Activated CD8-positive, alpha-beta memory T cell treated with anti-CD3 and anti-CD28 coated beads, Interleukin-2, amount 50 U/mL, for 4 hours (primary cell): ENCODE data around the gene AKT2.
A peak's percentile ranks its signal among the peaks of the same experiment; 100 is the strongest.

Source experiments
- DNase-seq: peaks from one replicate; pipeline ENCODE4 v3.0.0-alpha.2; 2020

Gene AKT2

DNA sequence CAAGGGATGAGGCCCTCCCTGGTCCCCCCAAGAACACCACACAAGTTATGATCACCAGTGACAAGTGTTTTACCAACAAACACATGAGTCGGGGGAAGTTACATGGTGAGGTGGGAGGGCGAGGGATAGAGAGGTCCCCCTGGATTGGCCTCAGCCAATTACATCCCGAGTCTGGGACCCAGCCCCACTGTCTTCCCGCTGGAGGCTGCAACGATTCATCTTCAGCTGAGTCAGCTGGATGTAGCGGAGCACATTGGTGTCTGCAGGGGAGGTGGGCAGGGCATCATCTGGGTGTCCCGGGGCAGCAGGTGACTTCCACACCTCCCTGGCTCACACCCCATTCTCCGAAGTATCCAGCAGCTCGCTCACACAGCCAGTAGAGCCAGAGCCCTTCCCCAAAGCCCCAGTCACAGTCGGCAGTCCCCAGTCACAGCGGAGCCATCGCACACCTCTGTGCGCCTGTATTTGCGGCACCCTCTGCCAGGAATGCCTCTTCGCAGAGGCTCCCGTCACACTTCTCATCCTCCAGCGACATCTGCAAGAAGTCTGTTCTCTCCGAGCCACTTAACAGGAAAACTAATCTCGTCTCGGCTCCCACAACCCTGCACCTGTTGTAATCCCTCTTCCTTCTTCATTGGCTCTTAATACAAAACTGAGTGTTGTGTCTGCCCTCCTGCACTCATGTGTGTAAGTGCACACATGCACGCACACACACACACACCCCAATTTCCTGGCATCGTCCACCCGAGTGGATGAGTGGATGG is 69.0 kb downstream of the AKT2 start:
- no peak for DNase-seq

DNA sequence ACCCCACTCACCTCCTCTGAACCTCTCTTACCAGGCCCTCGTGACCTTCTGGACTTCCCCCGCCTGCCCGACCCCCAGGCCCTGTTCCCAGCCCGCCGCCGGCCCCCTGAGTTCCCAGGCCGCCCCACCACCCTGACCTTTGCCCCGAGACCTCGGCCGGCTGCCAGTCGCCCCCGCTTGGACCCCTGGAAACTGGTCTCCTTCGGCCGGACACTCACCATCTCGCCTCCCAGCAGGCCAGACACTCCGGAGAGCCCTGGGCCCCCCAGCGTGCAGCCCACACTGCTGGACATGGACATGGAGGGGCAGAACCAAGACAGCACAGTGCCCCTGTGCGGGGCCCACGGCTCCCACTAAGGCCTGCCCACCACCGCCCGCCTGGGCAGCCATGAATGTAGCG is 70.2 kb downstream of the AKT2 start:
- no peak for DNase-seq

DNA sequence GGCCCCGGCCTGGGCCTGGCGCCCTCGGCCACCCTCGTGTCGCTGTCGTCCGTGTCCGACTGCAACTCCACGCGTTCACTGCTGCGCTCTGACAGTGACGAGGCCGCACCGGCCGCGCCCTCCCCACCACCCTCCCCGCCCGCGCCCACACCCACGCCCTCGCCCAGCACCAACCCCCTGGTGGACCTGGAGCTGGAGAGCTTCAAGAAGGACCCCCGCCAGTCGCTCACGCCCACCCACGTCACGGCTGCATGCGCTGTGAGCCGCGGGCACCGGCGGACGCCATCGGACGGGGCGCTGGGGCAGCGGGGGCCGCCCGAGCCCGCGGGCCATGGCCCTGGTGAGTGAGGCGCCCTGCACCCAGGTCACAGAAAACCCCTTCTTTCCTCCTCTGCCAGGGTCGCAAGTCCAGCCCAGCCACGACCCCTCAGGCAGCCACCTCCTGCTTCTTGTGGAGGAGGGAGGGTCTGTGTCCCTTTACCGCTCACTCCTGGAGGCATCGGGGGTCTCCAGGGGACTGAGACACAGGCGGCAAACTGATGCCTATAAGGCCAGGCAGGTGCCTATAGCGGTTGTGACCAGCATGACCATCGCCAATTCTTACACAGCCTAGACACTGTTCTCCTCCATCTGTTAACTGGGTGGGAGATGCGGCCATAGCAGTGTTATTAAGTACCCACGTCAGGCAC is 71.1 kb downstream of the AKT2 start:
- no peak for DNase-seq

DNA sequence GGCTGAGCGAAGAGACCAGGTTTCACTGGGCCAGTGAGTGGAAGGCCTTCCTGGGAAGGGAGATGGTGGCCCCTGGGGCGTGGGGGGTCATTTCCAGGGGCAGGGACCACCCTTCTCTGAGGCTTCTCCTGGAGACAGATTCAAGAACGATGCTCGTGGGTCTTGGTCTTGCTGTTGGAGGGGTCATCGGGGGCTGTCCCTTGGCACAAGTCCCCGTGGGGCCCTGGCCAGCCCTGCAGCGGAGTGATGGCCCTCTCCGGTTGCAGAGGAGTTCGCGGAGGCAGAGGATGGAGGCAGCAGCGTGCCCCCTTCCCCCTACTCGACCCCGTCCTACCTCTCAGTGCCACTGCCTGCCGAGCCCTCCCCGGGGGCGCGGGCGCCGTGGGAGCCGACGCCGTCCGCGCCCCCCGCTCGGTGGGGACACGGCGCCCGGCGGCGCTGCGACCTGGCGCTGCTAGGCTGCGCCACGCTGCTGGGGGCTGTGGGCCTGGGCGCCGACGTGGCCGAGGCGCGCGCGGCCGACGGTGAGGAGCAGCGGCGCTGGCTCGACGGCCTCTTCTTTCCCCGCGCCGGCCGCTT is 71.8 kb downstream of the AKT2 start:
- no peak for DNase-seq

DNA sequence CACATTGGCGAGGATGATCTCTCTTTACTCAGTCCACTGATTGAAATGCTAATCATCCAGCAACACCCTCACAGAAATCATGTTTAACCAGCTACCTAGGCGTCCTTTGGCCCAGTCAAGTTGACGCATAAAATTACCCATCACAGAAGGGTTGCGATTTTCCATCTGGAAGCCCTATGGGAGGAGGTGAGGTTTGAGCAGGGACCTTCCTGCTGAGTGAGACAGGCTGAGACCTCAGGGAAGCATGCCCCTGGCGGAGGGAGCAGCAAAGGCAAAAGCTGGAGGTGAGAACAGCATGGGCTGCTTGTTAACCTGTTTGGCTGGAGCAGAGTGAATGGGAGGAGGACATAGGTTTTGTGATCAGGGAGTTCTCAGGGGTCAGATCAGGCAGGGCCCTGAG is 74.3 kb downstream of the AKT2 start:
- DNase-seq: no peak

DNA sequence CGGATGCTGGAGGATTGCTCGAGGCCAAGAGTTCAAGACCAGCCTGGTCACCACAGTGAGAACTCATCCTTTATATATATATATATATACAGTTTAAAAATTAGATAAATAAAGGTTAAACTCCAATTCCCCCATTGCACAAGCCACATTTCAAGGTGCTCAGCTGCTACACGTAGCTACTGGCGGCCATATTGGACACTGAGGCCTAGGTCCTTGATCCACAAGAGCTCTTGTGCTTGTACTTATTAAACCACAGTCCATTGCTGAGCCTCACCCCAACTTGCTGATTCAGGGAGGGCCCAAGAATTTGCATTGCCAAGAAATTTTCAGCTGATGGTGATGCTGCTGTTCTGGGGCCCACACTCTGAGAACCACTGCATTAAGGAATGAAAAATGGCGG is 76.5 kb downstream of the AKT2 start:
- DNase-seq: no peak

DNA sequence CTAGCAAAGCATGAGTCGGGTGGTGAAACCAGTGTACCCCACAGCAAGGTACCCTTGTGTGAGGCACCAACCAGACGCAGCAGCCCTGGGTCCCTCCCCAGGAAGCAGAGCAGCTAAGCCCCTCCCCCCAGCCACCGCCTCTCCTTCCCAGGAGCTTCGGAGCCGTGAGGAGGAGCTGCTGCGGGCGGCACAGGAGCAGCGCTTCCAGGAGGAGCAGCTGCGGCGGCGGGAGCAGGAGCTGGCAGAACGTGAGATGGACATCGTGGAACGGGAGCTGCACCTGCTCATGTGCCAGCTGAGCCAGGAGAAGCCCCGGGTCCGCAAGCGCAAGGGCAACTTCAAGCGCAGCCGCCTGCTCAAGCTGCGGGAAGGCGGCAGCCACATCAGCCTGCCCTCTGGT is 79.4 kb downstream of the AKT2 start:
- DNase-seq: no peak

DNA sequence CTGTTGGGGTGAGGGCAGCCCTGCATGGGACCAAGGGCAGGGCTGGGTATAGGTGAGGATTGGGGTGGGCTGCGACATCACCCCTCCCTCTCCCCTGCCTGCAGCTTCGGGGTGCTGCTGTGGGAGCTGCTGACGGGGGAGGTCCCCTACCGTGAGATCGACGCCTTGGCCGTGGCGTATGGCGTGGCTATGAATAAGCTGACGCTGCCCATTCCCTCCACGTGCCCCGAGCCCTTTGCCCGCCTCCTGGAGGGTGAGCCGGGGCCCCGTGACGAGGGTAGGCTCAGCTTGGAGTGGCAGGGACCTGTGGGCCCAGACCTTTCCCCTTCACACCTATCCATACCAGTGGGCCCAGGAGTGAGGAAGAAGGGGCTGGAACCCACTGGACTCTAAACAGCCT is 80.8 kb downstream of the AKT2 start:
- no peak for DNase-seq

DNA sequence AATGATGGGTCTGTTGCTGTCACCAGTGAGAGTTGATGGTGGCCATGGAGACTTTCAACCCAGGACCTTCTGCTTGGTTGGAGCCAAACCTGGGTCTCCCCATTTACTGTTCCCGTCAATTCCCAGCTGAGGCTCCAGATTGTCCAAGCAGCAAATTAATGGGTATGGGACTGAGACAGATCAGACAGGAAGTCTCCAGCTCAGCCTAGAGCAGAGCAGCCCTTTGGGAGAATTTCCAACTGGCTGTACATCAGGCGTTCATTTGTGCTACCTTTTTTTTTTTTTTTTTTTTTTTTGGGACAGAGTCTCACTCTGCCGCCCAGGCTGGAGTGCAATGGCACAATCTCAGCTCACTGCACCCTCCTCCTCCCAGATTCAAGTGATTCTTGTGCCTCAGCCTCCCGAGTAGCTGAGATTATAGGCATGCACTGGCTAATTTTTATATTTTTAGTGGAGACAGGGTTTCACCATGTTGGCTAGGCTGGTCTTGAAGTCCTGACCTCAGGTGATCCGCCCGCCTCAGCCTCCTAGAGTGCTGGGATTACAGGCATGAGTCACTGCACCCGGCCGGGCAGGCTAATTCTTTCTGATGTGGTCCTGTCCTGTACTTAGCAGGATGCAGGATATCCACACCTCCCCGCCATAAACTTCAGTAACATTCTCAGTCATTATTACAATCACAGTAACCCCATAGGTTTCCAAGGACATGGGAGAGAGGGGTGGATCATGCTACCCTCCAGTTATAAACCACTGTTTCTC is 84.6 kb downstream of the AKT2 start:
- no peak for DNase-seq

DNA sequence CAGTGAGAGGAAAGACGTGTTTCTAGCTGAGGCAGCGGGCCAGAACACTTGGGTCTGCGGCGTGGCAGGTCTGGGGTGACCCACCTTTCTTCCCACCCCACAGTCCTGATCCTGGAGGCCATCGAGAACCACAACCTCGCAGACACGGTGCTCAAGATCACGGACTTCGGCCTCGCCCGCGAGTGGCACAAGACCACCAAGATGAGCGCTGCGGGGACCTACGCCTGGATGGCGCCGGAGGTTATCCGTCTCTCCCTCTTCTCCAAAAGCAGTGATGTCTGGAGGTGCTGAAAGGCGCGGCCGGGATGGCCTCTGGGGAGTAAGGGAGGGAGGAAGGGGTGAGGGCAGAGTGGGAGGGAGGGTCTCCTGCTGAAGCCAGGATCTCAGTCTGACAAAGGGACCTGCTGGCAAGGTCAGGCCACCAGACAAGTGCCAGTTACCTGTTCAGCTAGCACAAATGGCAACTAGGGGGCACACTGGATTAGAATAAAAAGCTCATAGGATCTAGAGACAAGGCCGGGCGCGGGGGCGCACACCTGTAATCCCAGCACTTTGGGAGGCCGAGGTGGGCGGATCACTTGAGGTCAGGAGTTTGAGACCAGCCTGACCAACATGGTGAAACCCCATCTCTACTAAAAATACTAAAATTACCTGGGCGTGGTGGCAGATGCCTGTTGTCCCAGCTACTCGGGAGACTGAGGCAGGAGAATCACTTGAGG is 86.7 kb downstream of the AKT2 start:
- no peak for DNase-seq

DNA sequence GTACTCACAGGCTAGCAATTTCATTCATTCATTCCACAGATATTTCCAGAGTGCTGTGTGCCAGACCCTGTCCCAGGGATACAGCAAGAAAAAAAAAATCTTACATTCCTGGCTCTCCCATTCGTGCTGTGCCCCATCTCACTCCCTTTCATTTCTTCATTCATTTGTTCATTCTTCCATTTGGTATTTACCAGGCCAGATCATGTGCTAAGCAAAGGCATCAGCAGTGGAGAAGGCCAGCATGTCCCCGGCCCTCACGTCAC is 91.6 kb downstream of the AKT2 start:
- DNase-seq: no peak

DNA sequence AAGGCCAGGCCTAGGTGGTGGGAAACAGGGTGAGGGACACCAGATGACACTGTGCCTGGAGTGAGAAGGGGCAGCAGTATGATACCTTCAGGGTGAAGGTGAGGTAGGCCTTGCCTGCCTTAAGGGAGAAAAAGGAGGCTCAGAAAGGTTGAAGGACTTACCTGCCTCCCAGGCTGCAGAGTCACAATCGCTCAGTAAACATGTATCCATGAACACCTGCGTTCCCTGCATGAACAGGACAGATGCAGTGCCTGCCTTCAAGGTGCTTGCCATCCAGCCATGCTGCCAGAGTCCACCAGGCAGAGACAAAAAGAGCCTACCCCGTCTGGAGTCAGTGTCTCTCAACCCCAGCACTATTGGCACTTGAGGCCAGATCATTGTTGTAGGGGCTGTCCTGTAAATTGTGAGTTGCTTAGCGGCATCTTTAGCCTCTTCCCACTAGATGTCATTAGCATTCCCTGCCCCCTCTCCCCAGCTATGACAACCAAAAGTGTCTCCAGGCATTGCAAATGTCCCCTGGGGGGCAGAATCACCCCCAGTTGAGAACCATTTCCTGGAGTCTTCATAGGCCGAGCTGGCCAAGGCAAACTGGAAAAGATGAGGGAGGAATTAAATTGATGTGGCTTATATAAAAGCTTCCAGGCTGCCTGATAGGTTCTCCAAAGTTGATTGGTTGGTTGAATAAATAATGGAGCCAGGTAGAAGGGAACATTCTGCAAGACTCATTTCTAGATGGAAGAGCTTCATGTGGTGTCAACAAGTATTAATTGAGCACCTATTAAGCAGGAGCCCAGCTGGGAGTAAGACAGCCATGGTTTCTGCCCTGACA is 92.2 kb downstream of the AKT2 start:
- DNase-seq: no peak

DNA sequence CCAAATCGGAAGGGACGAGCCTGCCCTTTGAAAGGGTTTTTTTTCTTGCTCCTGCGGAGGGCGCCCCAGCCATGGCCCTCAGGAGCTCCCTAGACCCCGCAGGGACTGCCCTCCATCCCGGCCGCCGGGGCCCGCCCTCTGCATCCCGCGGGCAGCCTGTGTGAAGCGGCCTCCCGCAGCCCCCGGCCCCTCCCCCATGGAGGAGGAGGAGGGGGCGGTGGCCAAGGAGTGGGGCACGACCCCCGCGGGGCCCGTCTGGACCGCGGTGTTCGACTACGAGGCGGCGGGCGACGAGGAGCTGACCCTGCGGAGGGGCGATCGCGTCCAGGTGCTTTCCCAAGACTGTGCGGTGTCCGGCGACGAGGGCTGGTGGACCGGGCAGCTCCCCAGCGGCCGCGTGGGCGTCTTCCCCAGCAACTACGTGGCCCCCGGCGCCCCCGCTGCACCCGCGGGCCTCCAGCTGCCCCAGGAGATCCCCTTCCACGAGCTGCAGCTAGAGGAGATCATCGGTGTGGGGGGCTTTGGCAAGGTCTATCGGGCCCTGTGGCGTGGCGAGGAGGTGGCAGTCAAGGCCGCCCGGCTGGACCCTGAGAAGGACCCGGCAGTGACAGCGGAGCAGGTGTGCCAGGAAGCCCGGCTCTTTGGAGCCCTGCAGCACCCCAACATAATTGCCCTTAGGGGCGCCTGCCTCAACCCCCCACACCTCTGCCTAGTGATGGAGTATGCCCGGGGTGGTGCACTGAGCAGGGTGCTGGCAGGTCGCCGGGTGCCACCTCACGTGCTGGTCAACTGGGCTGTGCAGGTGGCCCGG is 93.1 kb downstream of the AKT2 start:
- DNase-seq: peak; percentile 25

DNA sequence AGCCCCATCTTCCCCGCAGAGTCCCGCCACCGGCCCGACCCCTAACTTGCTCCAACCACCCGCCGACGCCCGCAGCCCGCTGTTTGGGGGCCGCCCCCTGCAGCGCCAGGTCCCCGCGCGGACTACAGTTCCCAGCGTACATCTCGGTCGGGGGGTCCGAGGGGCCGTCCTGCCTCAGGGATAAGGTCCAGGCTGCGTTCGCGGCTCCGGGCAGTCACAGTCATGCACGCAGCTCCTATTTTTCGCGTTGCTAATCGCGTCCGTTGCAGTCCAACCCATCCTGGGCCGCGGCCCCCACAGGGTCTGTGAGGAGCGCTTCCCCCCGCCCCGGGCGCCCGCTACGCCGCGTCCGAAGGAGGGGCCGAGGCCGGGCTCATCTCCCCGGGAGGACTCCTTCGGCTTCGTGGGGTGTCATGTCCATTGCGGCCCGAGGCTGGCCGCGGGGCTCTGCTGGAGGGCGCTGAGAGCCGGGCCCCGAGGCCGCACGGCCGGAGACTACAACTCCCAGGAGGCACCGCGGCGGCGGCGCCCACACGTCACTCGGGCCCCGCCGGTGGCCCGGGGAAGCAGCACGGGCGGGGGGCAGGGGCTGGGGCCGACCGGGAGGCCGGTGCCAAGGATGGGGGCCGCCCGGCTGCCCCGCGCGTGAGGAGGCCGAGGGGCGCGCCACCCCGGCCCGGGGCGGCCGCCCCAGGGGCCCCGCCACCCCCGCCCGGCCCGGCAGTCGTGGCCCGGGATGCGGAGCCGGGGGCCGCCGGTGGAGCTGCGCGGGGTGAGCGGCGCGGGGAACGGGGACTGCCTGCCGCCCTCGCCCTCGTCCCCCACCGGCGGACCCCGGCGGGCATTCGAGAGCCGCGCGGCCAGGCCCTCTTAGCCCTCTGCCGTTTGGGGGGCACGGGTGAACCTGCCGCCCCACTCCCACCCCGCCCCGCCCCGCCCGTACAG is 94.0 kb downstream of the AKT2 start, which contains the start of gene MAP3K10:
Gene MAP3K10 (plus strand): TSS at position 536 of the 945 bp plus-strand sequence. CDS start 606 bp downstream, outside the sequence.
- DNase-seq: peak; percentile 77

DNA sequence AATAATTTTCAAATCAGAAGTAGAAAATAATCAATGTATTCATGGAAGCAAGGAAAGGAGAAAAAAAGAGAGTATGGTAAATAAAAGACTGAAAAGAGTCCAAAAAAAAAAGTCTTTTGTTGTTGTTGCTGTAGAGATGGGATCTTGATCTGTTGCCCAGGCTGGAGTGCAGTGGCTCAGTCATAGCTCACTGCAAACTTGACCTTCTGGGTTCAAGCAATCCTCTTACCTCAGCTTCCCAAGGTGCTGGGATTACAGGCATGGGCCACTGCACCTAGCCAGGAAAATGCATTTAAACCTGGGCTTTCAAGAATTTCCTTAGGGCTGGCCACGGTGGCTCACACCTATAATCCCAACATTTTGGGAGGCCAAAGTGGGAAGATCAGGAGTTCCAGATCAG is 100.9 kb downstream of the AKT2 start:
- DNase-seq: no peak
